Fibroblast of lung (primary cell): ENCODE data around the gene MAGI2.

Experiments
- CTCF ChIP-seq, 2 donors: IDR thresholded peaks in 1 of 2; conservative IDR thresholded peaks in 1 of 2; 1 replicate in 1 of 2; 2 replicates in 1 of 2; pipeline ENCODE4 v1.5.1; 2011 to 2012; ENCODE audit warnings: low read length in 2 of 2, control low read depth in 1 of 2, inconsistent platforms in 1 of 2, low read depth in 1 of 2, mild to moderate bottlenecking in 1 of 2
- EZH2 ChIP-seq: IDR thresholded peaks from 2 replicates; pipeline ENCODE4 v1.5.1; 2012; ENCODE audit warnings: low read length, control low read depth, mild to moderate bottlenecking; ENCODE audit errors: missing control alignments

GRCh38 chr7:79093421-79093820 lies 360.0 kb downstream of the MAGI2 start:
- TF ChIP-seq CTCF (conservative IDR thresholded peaks at IDR 0.05 in 1 of 2, IDR thresholded peaks at IDR 0.05 in 1 of 2; ENCODE audit: low read depth in 1 of 2, low read length in 2 of 2) (no peak), EZH2 (no peak)
